Psoas muscle (tissue), 8 donors: ENCODE data around the gene TMEM266. TPM values are rescaled to one million over a fixed set of nuclear protein-coding genes. Genes with fewer than 3 reads are reported as not detected.

ENCODE experiments used
- ATAC-seq, 4 donors: fragments of 200-7000 bp; cut with Tn5 transposase; one replicate each; pipeline ENCODE4 v1.9.1; 2020; ENCODE audit warnings: moderate library complexity in 3 of 4, mild to moderate bottlenecking in 2 of 4
- DNase-seq, 2 donors: peaks; one replicate each; pipeline ENCODE4 v3.0.0-alpha.2; 2020
- H3K27ac ChIP-seq: fragments of 200-600 bp; one replicate; pipeline ENCODE4 v1.8.0; 2022
- H3K27me3 ChIP-seq, 3 donors: fragments of 200-600 bp in 1 of 3; one replicate each; pipeline versions ENCODE4 v1.6.1 to v1.8.0; 2013 to 2022; ENCODE audit warnings: low read length in 2 of 3, mild to moderate bottlenecking in 2 of 3, moderate library complexity in 1 of 3; ENCODE audit not compliant: insufficient read depth in 3 of 3
- H3K36me3 ChIP-seq, 2 donors: fragments of 200-600 bp in 1 of 2; one replicate each; pipeline versions ENCODE4 v1.6.1 to v1.8.0; 2013 to 2022; ENCODE audit warnings: low read depth in 1 of 2, mild to moderate bottlenecking in 1 of 2, moderate library complexity in 1 of 2; ENCODE audit not compliant: insufficient read depth in 1 of 2
- H3K4me1 ChIP-seq: fragments of 200-600 bp; one replicate; pipeline ENCODE4 v1.8.0; 2022
- H3K4me3 ChIP-seq: fragments of 200-600 bp; one replicate; pipeline ENCODE4 v1.8.0; 2022; ENCODE audit warnings: mild to moderate bottlenecking
- H3K9me3 ChIP-seq: fragments of 200-600 bp; one replicate; pipeline ENCODE4 v1.8.0; 2022
- CTCF ChIP-seq: fragments of 200-600 bp; IDR thresholded peaks from one replicate; pipeline ENCODE4 v1.8.0; 2022; ENCODE audit warnings: antibody characterized with exemption
- WGBS, 3 donors: extraction: QIAGEN DNeasy Blood & Tissue Kit; methylation state at CpG; one replicate each; pipeline versions ENCODE4 v1.1.6 to v1.1.7; 2013; 5-methylcytosine and 5-hydroxymethylcytosine counted together
- intact Hi-C, 2 donors: fragments of 100-400 bp; cut with DNase I; formaldehyde crosslinking; loops; one replicate each; pipeline versions ENCODE4 v1.11.0 to v1.14.2; 2022
- polyA plus RNA-seq, 3 donors: library from polyadenylated mRNA; stranded (reverse); fragments of 200-250 nt; gene quantifications; one replicate each; pipeline ENCODE4 v1.2.3, GENCODE V29; 2013
- total RNA-seq, 4 donors: library from RNA; stranded (reverse); fragmentation: NEBNext Ultra II Directional in 2 of 4; extraction: Animal tissue kit (Norgen Biotek cat#: 25700) in 2 of 4; gene quantifications; one replicate each; pipeline versions ENCODE4 v1.2.1 to v1.2.4, GENCODE V29; 2021 to 2023
- donor health status: healthy with polysubstance abuse.
- donor health status: DM: no; HTN: no; CAD: no; lungs with moderate emphysema.
- donor health status: Bipolar disorder and iron deficiency.
- donor health status: healthy.
- donor health status: DM: yes; HTN: yes; CAD: no.
- donor health status: DM: no; HTN: no; CAD: no.
- donor health status: DM: no; HTN: no; CAD: no.
- donor health status: DM: yes; HTN: yes; CAD: no.

Gene TMEM266
- total and polyA plus RNA-seq, 7 donors = 0.87 to 12.1 (median 5.6) TPM

GRCh38 chr15:76201536-76202255 lies 141.9 kb downstream of the TMEM266 start:
- Histone ChIP-seq H3K4me3 (no peak overlapping the region), H3K9me3 (no peaks in the 10 kb centered on the region), H3K27ac (no peak overlapping the region), H3K4me1 (peaks cover 37% of the 10 kb centered on the region), H3K36me3 (peaks cover 0 to 10% of the 10 kb centered on the region in 2 donors), H3K27me3 (no peaks in the 10 kb centered on the region)
- intact Hi-C loops = no loop called here
- DNase-seq (no peak), ATAC-seq (no peak)
- TF ChIP-seq CTCF = no peak
- 76 to 89% (median 83%) methylated on average over 6 of the region's 6 CpGs for WGBS, 3 donors

- WGBS, 3 donors = 89 to 93% (median 93%) methylated on average over 22 to 23 of the region's 23 CpGs
- no peaks in the 10 kb centered on the region for H3K27me3 ChIP-seq
- ATAC-seq (no peak), DNase-seq (no peak)
- intact Hi-C loops = no loop called here
- peaks cover 0 to 15% of the 10 kb centered on the region in 2 donors for H3K36me3 ChIP-seq
- H3K9me3 ChIP-seq = no peaks in the 10 kb centered on the region
- no peak overlapping the region for H3K27ac ChIP-seq
- peaks cover 19% of the 10 kb centered on the region for H3K4me1 ChIP-seq
- no peak overlapping the region for H3K4me3 ChIP-seq
- no peak for TF ChIP-seq CTCF
Measured at GRCh38 chr15:76203346-76204108, 143.7 kb downstream of the TMEM266 start.

- intact Hi-C loops = no loop called here
- no peak for DNase-seq
- no peak for ATAC-seq
- TF ChIP-seq CTCF = no peak
- no peak overlapping the region for H3K4me3 ChIP-seq
- H3K9me3 ChIP-seq = no peaks in the 10 kb centered on the region
- peaks cover 12% of the 10 kb centered on the region for H3K4me1 ChIP-seq
- no peaks in the 10 kb centered on the region for H3K27me3 ChIP-seq
- H3K36me3 ChIP-seq = peaks cover 0 to 20% of the 10 kb centered on the region in 2 donors
- WGBS, 3 donors = 82 to 87% (median 83%) methylated on average over 18 of the region's 18 CpGs
- H3K27ac ChIP-seq = no peak overlapping the region
Measured at GRCh38 chr15:76204109-76204845, 144.5 kb downstream of the TMEM266 start.

GRCh38 chr15:76204916-76205460 lies 145.2 kb downstream of the TMEM266 start:
- 88 to 90% (median 90%) methylated on average over 11 of the region's 11 CpGs for WGBS, 3 donors
- TF ChIP-seq CTCF = no peak
- no peak overlapping the region for H3K4me3 ChIP-seq
- DNase-seq = no peak
- peaks cover 0 to 26% of the 10 kb centered on the region in 2 donors for H3K36me3 ChIP-seq
- H3K27ac ChIP-seq = no peak overlapping the region
- H3K27me3 ChIP-seq = no peaks in the 10 kb centered on the region
- ATAC-seq = no peak
- no peaks in the 10 kb centered on the region for H3K9me3 ChIP-seq
- H3K4me1 ChIP-seq = peaks cover 5% of the 10 kb centered on the region
- intact Hi-C loops = no loop called here
